Pancreas (tissue), 10 donors: Measurements from ENCODE around the gene PLCXD3. TPM values are rescaled to one million over a fixed set of nuclear protein-coding genes. Genes with fewer than 3 reads are reported as not detected.

Source experiments
- ATAC-seq, 4 donors: fragments of 200-7000 bp; cut with Tn5 transposase; one replicate each; pipeline versions ENCODE4 v1.8.0 to v1.9.1; 2020; ENCODE audit warnings: mild to moderate bottlenecking in 4 of 4, moderate library complexity in 4 of 4
- DNase-seq, 6 donors: peaks; one replicate each; pipeline ENCODE4 v3.0.0-alpha.2; 2020
- FAIRE-seq: peaks from 2 replicates; lab custom pipeline; 2012; peaks lifted over from hg19 to GRCh38; lab: Jason Lieb, UNC
- H3K27ac ChIP-seq, 4 donors: fragments of 200-600 bp; sonication (generic); 1 replicate in 3 of 4; 2 replicates in 1 of 4; pipeline versions ENCODE4 v1.5.0 to v1.8.0; 2020
- H3K27me3 ChIP-seq, 4 donors: fragments of 200-600 bp; one replicate each; pipeline ENCODE4 v1.8.0; 2021
- H3K36me3 ChIP-seq, 3 donors: fragments of 200-600 bp; sonication (generic) in 1 of 3; one replicate each; pipeline versions ENCODE4 v1.5.0 to v1.8.0; 2020 to 2021
- H3K4me1 ChIP-seq, 3 donors: fragments of 200-600 bp; one replicate each; pipeline ENCODE4 v1.8.0; 2021
- H3K4me3 ChIP-seq, 4 donors: fragments of 200-600 bp; sonication (generic) in 2 of 4; one replicate each; pipeline versions ENCODE4 v1.5.0 to v1.8.0; 2020 to 2021
- H3K9me3 ChIP-seq, 4 donors: fragments of 200-600 bp; one replicate each; pipeline ENCODE4 v1.8.0; 2021
- WGBS, 2 donors: extraction: QIAGEN DNeasy Blood & Tissue Kit; methylation state at CpG; one replicate each; pipeline ENCODE4 v1.1.7; 2013; 5-methylcytosine and 5-hydroxymethylcytosine counted together
- intact Hi-C, 3 donors: fragments of 100-400 bp; cut with DNase I; formaldehyde crosslinking; loops; one replicate each; pipeline versions ENCODE4 v1.11.1 to v1.14.2; 2022
- polyA plus RNA-seq, 2 donors: library from polyadenylated mRNA; stranded (reverse); fragments of 200-250 nt; gene quantifications; one replicate each; pipeline ENCODE4 v1.2.3, GENCODE V29; 2013
- total RNA-seq, 6 donors: library from RNA; stranded (reverse); fragmentation: NEBNext Ultra II Directional in 4 of 6; extraction: Animal tissue kit (Norgen Biotek cat#: 25700) in 4 of 6; gene quantifications; one replicate each; pipeline versions ENCODE4 v1.2.1 to v1.2.4, GENCODE V29; 2021 to 2023
- TF ChIP-seq, protein P1 (sequence below), 4 donors: fragments of 200-600 bp; sonication (generic) in 3 of 4; IDR thresholded peaks; one replicate each; pipeline versions ENCODE4 v1.5.0 to v1.8.0; 2021; ENCODE audit warnings: antibody characterized with exemption in 4 of 4
- donor health status: healthy with polysubstance abuse.
- donor health status: DM: no; HTN: no; CAD: no; lungs with moderate emphysema.
- donor health status: DM: no; HTN: no; CAD: no.
- donor health status: control.
- donor health status: control.
- donor health status: Bipolar disorder and iron deficiency.
- donor health status: DM: yes; HTN: yes; CAD: no.
- donor health status: DM: no; HTN: no; CAD: no.
- donor health status: DM: no; HTN: no; CAD: no.
- donor health status: DM: yes; HTN: yes; CAD: no.

Gene PLCXD3, protein sequence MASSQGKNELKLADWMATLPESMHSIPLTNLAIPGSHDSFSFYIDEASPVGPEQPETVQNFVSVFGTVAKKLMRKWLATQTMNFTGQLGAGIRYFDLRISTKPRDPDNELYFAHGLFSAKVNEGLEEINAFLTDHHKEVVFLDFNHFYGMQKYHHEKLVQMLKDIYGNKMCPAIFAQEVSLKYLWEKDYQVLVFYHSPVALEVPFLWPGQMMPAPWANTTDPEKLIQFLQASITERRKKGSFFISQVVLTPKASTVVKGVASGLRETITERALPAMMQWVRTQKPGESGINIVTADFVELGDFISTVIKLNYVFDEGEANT
- total RNA-seq = 1 to 10 TPM in 5 of 6 donors, under 1 TPM in 1; 0.79 to 4.9 (median 2.6) TPM
- 10 to 100 TPM in 1 of 2 donors, 1 to 10 TPM in 1; 3.0 to 14.2 TPM for polyA plus RNA-seq

DNA sequence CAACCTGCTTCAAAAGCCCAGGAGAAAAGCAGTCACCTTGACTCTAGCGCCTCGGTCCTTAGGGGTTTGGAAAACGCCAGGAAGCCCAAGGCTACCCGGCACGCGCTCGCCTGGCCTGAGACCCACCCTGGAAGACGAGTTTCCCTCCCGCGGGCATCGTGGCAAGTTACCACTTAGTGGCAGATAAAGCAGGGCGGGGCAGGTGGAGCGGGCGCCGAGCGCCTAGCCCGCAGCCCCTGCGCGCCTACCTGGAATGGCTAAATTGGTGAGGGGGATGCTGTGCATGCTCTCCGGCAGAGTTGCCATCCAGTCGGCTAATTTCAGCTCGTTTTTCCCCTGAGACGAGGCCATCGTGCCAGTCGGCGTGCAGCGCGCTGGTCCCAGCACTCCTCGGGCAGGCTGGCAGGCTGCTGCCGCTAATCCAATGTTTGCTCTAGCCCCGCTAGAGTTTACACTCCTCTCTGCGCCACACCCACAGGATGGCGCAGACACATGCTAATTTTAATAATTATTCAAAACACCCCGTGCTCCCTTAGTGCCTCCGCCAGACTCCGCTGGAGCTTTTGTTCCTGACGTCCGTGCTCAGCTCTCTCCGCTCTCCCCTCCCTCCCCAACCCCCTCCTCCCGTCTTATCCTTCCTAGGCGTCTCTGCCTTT, at the start of gene PLCXD3:
Gene PLCXD3, minus strand, starts transcription at position 426 of the 656 bp plus-strand sequence. Its CDS starts 75 bp downstream, at position 351.
- Histone ChIP-seq H3K9me3 (no peaks in the 10 kb centered on the region), H3K4me1 (no peaks in the 10 kb centered on the region), H3K36me3 (no peaks in the 10 kb centered on the region), H3K27me3 (peaks cover 0 to 15% (median 0%) of the 10 kb centered on the region in 4 donors), H3K27ac (no peak within 1 kb of the TSS), H3K4me3 (peak within 1 kb of the TSS; percentile 2 to 53 (median 28))
- WGBS, 2 donors = 0% methylated on average over 41 of the region's 41 CpGs
- no peak for FAIRE-seq
- intact Hi-C loops = no loop called here
- TF ChIP-seq, protein P1, sequence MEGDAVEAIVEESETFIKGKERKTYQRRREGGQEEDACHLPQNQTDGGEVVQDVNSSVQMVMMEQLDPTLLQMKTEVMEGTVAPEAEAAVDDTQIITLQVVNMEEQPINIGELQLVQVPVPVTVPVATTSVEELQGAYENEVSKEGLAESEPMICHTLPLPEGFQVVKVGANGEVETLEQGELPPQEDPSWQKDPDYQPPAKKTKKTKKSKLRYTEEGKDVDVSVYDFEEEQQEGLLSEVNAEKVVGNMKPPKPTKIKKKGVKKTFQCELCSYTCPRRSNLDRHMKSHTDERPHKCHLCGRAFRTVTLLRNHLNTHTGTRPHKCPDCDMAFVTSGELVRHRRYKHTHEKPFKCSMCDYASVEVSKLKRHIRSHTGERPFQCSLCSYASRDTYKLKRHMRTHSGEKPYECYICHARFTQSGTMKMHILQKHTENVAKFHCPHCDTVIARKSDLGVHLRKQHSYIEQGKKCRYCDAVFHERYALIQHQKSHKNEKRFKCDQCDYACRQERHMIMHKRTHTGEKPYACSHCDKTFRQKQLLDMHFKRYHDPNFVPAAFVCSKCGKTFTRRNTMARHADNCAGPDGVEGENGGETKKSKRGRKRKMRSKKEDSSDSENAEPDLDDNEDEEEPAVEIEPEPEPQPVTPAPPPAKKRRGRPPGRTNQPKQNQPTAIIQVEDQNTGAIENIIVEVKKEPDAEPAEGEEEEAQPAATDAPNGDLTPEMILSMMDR (IDR thresholded peaks at IDR 0.05) = no peak
- peak; percentile 30 to 71 (median 38) for DNase-seq
- peak; percentile 76 to 95 (median 92) for ATAC-seq

DNA sequence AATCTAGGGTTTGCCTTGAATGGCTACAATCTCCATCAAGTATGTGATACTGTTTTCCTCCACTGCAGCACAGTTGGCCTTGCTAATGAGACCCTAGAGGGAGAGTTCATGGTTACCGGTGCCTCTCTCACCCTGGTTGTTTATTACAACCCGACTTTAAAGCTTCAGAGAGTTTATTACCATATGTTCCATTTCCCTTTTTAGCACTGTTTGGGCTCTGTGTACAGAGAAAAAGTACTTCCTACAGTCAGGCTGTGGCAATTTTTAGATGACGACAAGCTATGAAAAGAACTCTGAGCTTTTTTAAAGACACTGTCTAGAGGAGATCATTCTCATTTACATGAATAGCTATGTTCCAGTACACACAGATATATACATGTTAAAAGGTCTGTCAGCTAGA, 48.8 kb upstream of the PLCXD3 start:
- ATAC-seq (no peak), FAIRE-seq (no peak), DNase-seq (no peak)
- Histone ChIP-seq H3K27me3 (no peaks in the 10 kb centered on the region), H3K4me1 (no peaks in the 10 kb centered on the region), H3K36me3 (no peaks in the 10 kb centered on the region), H3K4me3 (no peak overlapping the region), H3K27ac (no peak overlapping the region), H3K9me3 (no peaks in the 10 kb centered on the region)
- intact Hi-C loops = no loop called here
- WGBS, 2 donors = 53 to 60% methylated on average over 3 of the region's 3 CpGs
- TF ChIP-seq, protein P1 (IDR thresholded peaks at IDR 0.05) = no peak

DNA sequence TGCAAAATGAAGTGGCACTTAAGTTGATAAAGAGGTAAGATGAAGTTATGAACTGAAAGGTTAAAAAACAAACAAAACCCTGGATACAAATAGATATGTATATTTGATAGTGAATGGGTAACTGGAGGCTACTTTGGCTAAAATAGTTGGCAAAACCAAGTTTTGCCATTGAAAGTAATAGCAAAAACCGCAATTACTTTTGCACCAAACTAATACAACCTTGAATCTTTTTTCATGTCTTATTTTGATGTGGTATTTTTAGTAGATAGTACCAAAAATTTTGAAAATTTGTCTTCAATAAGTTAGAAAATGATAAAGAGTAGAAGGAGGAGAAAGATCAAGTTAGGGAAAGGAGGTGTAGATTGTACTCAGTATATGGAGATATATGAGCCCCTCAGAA, 47.9 kb upstream of the PLCXD3 start:
- WGBS, 2 donors = 36 to 45% methylated on average over 1 of the region's 1 CpG
- no peaks in the 10 kb centered on the region for H3K36me3 ChIP-seq
- H3K9me3 ChIP-seq = no peaks in the 10 kb centered on the region
- no peaks in the 10 kb centered on the region for H3K27me3 ChIP-seq
- intact Hi-C loops = no loop called here
- no peak overlapping the region for H3K4me3 ChIP-seq
- FAIRE-seq (peak; percentile 17), DNase-seq (no peak), ATAC-seq (no peak)
- H3K27ac ChIP-seq = no peak overlapping the region
- no peaks in the 10 kb centered on the region for H3K4me1 ChIP-seq
- TF ChIP-seq, protein P1 (IDR thresholded peaks at IDR 0.05) = no peak

DNA sequence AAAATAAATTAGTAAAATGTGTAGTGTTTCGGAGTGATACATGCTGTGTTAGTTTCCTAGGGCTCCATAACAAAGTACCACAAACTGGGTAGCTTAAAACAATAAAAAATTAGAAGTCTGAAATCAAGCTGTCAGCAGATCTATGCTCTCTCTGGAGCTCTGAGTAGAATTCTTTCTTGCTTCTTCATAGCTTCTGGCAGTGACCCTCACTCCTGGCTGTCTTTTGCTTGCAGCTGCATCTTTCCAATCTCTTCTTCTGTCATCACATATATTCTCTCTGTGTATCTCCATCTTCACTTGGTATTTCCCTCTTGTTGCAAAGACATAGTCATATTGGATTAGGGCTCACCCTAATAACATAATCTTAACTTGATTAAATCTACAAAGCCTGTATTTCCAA, 37.6 kb upstream of the PLCXD3 start:
- Histone ChIP-seq H3K4me3 (no peak overlapping the region), H3K27me3 (no peaks in the 10 kb centered on the region), H3K36me3 (no peaks in the 10 kb centered on the region), H3K27ac (no peak overlapping the region), H3K9me3 (no peaks in the 10 kb centered on the region), H3K4me1 (no peaks in the 10 kb centered on the region)
- TF ChIP-seq, protein P1 (IDR thresholded peaks at IDR 0.05) = no peak
- ATAC-seq (no peak), DNase-seq (no peak), FAIRE-seq (no peak)
- WGBS, 2 donors = 46 to 52% methylated on average over 1 of the region's 1 CpG
- intact Hi-C loops = no loop called here

DNA sequence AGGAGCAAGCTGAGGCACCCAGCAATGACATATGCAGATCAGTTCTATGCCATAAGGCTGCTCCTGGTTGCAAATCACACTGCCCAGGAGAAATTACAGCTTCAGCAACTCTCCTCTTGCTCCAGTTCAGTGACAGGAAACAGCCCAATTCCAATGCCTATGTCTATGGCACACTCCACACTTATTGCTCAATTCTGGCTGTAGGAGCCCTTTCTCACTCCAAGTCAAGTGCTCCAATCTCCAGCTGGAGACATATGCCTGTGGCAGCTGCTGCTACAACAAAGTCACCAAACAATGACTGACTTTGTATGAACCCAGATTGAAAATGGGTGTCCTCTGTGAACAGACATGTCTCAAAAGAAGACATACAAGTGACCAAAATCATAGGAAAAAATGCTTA, 31.8 kb upstream of the PLCXD3 start:
- no peaks in the 10 kb centered on the region for H3K9me3 ChIP-seq
- no peak overlapping the region for H3K4me3 ChIP-seq
- TF ChIP-seq, protein P1 (IDR thresholded peaks at IDR 0.05) = no peak
- H3K27ac ChIP-seq = no peak overlapping the region
- no peaks in the 10 kb centered on the region for H3K4me1 ChIP-seq
- DNase-seq (no peak), FAIRE-seq (no peak), ATAC-seq (no peak)
- no peaks in the 10 kb centered on the region for H3K27me3 ChIP-seq
- no peaks in the 10 kb centered on the region for H3K36me3 ChIP-seq
- intact Hi-C loops = no loop called here
